ENCODE measurements around the gene WWC2.

WWC2 gene

DNA sequence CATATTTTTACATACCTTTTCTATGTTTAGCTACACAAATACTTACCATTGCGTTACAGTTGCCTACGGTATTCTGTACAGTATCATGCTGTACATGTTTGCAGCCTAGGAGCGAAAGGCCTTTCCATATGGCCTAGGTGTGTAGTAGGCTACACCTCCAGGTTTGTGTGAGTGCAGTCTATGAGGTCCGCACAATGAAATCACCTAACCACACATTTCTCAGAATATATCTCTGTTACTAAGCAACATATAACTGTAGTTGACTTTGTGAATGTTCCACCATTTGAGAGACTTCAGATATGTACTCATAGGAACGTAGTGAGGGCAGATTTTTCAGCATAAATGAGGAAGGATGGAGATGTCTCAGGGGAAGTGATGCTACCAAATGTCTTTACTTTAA, 62.6 kb downstream of the WWC2 start:
- TF ChIP-seq GATA2 (IDR thresholded peaks at IDR 0.05; ENCODE audit: low read depth, low read length) (no peak), GATA3 (IDR thresholded peaks at IDR 0.05; ENCODE audit: low read depth, low read length) (no peak)

DNA sequence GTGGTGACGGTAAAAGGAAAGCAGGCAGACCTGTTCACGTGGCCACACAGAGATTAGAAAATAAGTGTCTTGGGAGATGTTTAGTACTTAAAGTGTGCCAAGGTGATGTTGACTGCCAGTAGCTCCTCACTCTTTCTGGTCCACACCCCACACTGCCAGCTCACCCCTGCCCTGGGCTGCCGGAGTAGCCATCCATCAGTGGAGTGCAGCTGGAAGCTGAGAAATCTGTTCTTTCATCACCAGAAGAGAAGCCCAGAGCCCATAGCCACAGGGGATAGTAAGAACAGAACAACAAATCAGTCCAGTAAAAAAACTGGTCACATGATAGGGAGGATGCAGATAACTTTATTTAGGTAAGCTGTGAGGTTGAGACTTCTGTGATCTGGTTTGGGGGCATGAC, 64.1 kb downstream of the WWC2 start:
- TF ChIP-seq GATA2 (IDR thresholded peaks at IDR 0.05; ENCODE audit: low read depth, low read length) (no peak), GATA3 (IDR thresholded peaks at IDR 0.05; ENCODE audit: low read depth, low read length) (no peak)

DNA sequence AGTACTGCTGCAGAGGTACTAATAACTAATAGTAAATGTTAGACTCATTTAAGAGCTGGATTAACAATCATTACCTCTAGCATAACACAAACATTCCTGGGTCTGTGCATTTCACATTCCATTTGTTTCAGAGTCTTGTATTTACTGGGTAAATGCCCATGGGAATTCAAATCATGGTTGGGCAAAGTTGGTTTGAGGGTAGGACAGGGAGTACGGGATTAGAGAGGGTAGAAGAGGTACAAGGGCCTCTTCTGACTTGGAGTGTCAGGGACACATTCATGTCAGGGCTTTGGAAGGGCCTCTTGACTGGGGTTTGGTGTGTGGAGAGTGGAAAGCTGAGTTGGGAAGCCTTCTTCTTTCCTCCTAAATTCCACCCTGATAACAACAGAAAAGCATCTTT, 65.9 kb downstream of the WWC2 start:
- TF ChIP-seq GATA3 (IDR thresholded peaks at IDR 0.05; ENCODE audit: low read depth, low read length), result no peak
- TF ChIP-seq GATA2 (IDR thresholded peaks at IDR 0.05; ENCODE audit: low read depth, low read length), result no peak

DNA sequence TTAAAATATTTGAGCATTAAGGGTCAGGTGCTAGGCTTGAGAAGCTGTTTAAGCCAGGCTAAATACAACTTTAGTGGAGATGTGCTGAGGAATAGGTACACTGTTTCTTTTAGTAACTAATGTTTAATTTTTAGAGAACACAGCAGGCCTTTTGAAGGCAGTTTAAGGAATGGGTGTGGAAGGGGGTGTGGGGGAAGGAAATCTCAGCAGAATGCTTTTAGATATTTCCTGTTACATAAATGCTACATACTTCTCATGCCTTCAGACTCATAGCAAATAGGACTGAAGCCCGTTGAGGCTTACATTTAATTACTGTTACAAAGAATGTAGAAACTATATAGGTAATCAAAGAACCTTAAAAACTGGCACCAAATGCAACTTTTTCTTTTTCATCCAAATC, 66.3 kb downstream of the WWC2 start:
- no peak for TF ChIP-seq GATA2 (IDR thresholded peaks at IDR 0.05; ENCODE audit: low read depth, low read length)
- no peak for TF ChIP-seq GATA3 (IDR thresholded peaks at IDR 0.05; ENCODE audit: low read depth, low read length)

DNA sequence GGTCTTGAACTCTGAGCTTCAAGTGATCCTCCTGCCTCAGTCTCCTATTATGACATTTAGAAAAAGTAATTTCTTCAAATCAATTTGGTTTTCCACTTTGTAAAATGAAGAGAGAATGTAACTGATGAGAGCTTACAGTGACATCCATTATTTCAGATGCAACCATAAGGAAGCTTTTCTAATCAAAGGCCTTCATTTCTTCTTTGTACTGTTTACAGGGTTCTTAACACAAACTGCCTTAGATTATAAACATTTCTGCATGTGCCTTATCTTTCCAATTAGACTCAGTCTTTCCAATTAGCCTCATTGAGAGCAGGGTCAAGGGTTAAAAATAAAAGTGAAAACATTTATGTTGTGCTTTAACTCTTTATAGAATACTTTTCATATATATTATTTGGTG, 71.8 kb downstream of the WWC2 start:
- TF ChIP-seq GATA3 (IDR thresholded peaks at IDR 0.05; ENCODE audit: low read depth, low read length), result no peak
- TF ChIP-seq GATA2 (IDR thresholded peaks at IDR 0.05; ENCODE audit: low read depth, low read length), result no peak

DNA sequence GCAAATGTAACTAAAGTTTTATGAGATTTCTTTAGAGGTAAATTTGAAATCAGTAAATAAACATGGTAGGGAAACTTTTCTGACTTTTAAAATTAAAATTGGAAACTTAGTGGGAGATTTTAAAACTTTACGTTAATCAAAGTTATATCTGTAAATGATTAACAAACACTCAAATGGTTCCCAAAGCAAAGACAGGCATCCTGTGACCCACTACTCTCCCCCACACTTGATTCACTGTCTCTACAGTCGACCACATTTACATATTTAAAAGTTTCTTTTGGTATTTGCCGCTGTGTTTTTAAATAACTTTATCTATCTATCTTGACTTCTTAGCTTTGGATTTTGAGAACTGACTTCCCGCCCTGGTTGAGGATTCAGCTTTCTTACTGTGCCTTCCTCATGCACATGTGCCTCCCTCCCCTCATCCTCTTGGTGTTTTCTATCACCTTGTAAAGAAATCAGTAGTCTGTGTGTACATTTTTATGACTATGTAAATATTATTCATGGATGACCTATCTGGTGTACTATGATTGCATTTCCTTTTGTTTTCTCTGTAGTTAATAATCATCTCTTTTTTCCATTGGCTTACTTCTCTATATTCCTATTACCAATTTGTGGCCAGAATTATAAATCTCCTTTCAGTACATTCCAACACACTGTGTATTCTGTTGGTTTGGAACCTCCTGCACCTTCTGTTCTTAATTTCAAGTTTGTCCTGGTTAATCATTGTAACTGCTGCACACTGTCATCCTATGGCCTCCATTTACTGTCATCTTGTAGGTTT, 72.6 kb downstream of the WWC2 start:
- no peak for TF ChIP-seq GATA3 (IDR thresholded peaks at IDR 0.05; ENCODE audit: low read depth, low read length)
- TF ChIP-seq GATA2 (IDR thresholded peaks at IDR 0.05; ENCODE audit: low read depth, low read length), result no peak

DNA sequence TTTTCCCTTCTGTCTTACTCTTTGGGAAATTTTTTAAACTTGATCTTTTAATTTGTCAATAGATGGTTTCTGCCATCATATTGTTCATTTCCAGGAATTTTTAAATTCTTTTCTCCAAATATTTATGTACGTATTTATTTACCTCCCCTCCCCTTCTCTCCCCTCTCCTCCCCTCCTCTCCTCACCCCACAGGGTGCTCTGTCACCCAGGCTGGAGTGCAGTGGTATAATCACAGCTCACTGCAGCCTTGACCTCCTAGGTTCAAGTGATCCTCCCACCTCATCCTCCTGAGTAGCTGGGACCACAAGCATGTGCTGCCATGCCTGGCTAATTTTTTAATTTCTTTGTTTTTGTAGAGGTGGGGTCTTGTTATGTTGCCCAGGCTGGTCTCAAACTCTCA, 73.8 kb downstream of the WWC2 start:
- no peak for TF ChIP-seq GATA2 (IDR thresholded peaks at IDR 0.05; ENCODE audit: low read depth, low read length)

DNA sequence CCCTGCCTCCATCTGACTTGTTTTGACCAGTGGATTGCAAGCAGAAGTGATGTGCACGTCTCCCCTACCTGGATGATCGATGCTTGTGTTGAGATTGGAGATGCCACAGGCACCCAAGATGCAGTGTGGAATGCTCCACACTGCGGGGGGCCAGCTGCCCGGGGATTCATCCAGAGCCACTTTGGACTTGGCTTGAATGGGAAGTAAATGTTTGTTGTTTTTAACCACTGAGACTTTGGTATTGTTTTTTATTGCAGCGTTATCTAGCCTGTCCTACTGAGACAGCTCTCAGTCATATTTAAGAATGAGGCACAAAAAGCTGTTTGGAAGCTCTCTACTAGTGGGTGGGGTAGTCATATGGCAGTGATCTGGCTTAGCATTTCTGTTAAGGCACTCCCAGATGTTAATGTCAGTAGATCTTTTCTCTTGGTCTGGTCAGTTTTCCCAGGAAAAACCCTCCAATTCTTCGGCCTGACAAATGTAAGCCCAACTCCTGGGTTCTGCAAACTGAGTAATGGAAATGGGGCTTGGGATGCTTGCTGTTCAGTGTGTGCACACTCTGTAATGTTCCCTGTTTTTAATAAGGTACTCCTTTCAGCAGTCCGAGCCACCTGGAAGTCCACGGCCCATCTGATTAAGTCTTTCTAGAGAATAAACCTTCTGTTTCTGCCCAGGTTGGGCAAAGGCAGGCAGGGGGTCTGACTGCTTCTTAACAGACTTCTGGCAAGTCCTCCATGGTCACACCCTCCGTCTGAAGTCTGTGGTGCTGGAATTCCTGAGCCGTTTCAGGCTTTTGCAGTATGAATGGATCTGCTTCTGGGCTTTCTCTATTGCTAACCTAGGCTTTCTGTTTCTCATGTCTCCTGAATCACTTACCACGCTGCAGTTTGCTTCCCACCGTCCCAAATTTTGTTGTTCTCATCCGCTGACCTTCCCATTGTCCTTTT, 74.8 kb downstream of the WWC2 start:
- TF ChIP-seq GATA2 (IDR thresholded peaks at IDR 0.05; ENCODE audit: low read depth, low read length) (no peak), GATA3 (IDR thresholded peaks at IDR 0.05; ENCODE audit: low read depth, low read length) (no peak)

DNA sequence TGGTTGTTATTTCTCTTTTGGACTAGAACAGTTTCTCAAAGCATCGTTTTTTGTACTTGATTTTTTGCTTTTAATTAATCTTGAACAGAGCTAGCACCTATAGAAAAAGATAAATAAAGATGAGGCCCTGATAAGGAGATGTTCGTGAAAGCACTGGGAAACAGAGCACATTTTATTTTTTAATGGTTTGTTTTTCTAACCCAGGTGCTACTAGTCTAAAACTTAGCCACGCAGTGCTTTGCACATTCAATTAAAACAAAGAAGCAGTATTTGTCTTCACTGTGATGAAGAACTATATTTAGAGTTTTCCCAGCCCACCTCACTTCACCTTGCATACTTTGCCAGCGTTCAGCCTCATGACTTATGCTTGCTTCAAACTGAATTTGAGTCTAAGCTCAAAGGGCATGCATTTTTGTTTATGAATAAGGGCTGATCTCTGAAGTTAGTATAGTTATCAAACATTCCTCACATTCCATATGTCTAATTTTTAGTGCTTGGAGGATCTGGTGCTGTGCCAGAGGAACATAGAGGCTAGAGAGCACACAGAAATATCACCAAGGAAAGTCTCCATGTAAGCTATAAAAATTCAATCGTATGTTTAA, 76.7 kb downstream of the WWC2 start:
- no peak for TF ChIP-seq GATA3 (IDR thresholded peaks at IDR 0.05; ENCODE audit: low read depth, low read length)
- TF ChIP-seq GATA2 (IDR thresholded peaks at IDR 0.05; ENCODE audit: low read depth, low read length), result no peak

DNA sequence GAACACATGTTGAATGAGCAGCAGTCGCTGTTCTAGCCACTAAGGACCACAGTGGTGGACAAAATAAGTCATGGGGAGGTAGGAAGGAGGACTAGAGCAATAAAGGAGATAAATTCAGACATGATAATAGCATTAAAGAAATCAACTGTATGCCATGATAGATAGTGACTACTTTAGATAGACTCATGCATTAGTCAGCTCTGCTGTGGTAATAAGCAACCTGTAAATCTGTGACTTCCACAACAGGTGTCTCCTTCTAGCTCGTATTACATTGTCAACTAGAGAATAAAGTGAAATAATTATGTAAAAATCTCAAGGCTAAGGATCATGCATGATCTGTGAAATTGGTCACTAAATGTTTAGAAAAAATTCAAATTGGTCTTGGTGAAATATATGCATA, 77.9 kb downstream of the WWC2 start:
- TF ChIP-seq GATA3 (IDR thresholded peaks at IDR 0.05; ENCODE audit: low read depth, low read length) (no peak), GATA2 (IDR thresholded peaks at IDR 0.05; ENCODE audit: low read depth, low read length) (no peak)

DNA sequence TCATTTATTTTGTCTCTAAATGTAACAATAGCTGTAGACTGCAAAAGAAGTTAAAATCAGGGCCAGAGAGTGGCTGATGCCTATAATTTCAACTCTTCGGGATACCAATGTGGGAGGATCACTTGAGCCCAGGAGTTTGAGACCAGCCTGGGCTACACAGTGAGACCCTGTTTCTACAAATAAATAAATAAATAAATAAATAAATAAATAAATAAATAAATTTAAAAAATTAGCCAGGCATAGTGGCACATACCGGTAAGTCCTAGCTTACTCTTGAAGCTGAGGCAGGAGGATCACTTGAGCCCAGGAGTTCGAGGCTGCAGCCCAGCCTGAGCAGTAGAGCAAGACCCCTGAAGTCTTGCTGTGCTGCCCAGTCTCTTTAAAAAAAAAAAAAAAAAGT, 79.1 kb downstream of the WWC2 start:
- no peak for TF ChIP-seq GATA3 (IDR thresholded peaks at IDR 0.05; ENCODE audit: low read depth, low read length)
- no peak for TF ChIP-seq GATA2 (IDR thresholded peaks at IDR 0.05; ENCODE audit: low read depth, low read length)

DNA sequence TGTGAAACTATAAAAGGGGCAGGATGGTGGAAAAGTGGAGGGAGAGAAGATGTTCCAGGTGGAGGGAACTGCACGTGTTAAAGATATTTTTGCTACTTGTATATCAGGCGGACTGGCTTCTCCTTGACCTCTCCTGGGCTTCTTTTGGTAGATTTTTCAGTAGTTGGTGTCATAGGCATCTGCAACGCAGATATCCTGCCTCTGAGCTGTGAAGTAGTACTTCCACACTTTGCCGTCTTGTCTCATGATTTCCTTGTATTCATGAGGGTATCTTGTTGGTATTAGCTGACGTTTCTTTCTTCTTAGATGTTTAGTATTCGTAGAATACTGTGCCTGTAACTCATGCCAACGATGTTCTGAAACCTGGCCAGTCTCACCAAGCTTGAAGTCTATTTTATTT, 81.0 kb downstream of the WWC2 start:
- TF ChIP-seq GATA2 (IDR thresholded peaks at IDR 0.05; ENCODE audit: low read depth, low read length), result no peak
- no peak for TF ChIP-seq GATA3 (IDR thresholded peaks at IDR 0.05; ENCODE audit: low read depth, low read length)

DNA sequence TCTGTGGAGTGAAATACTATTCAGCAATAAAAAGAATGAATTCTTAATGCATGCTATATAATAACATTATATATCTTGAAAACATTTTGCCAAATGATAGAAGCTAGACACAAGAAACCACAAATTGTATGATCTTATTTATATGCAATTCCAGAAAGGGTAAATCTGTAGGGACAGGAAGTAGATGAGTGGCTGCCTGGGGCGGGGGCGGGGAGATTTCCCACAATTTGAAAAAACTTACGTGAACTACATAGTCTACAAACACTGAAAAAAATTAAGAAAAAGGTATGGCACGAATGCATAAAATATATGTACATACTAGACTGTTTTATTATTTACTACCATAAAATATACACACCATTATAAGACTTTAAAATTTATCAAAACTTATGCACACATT, 81.6 kb downstream of the WWC2 start:
- TF ChIP-seq GATA3 (IDR thresholded peaks at IDR 0.05; ENCODE audit: low read depth, low read length) (no peak), GATA2 (IDR thresholded peaks at IDR 0.05; ENCODE audit: low read depth, low read length) (no peak)

DNA sequence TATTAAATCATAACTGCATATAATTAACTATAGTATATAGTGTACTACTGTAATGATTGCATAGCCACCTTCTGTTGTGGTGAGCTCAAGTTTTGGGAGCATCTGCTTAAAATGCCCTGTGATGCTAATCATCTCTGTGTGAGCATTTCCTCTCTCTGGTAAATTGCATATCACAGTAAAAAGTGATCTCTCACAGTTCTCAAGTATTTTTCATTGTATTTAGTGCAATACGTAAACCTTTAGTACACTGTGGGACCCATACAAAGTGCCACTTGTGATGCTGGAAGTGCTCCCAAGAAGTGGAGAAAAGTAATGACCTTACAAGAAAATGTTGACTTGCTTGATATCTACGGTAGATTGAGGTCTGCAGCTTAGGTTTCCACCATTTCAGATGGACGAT, 82.0 kb downstream of the WWC2 start:
- TF ChIP-seq GATA2 (IDR thresholded peaks at IDR 0.05; ENCODE audit: low read depth, low read length) (no peak), GATA3 (IDR thresholded peaks at IDR 0.05; ENCODE audit: low read depth, low read length) (no peak)
